Measurements from ENCODE around the gene SELPLG.
A peak's percentile ranks its signal among the peaks of the same experiment; 100 is the strongest.

Gene SELPLG

DNA sequence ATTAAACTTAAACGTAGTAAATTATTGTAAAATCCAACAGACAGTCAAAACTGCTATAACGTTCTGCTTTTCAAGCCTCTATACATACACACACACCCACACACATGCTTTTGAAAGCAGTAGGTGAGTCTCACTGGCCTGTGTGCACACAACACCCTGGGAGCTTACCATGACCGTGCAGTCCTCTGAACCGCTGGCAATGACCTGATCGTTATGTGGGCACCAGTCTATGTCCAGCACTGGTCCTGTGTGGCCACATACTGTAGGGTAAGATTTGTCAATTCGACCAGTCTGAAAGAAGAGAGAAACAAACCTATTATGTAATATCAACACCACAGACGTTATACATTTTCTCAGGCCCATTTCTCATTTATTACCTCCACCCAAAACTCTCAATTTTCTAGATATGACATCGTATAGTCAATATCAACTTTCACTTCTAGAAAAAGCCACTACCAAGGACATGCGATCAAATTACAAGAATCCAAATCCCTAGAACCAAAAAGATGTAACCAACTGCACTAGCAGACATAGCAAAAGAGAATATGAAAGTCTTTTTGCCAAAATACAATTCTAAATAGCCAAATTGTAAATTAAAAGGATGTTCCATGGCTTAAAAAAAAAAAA, 44.5 kb upstream of the SELPLG start:
- Histone ChIP-seq H3K27ac (ENCODE audit: low read length) (peak overlapping the region; percentile 94; the same call in 1 of the 2 replicates), H3K9ac (ENCODE audit: low read length) (no peak overlapping the region), H4K20me1 (ENCODE audit: insufficient read depth, low read length) (no peaks in the 10 kb centered on the region), H3K4me3 (ENCODE audit: low read length) (no peak overlapping the region), H3K4me1 (ENCODE audit: low read length) (peaks cover 40% of the 10 kb centered on the region), H3F3A (ENCODE audit: insufficient read depth, low read length) (peaks cover 31% of the 10 kb centered on the region), H3K79me2 (ENCODE audit: low read length) (peaks cover 84% of the 10 kb centered on the region), H3K9me3 (replicated peaks; ENCODE audit: insufficient read depth, low read length) (no peaks in the 10 kb centered on the region), H3K9me2 (replicated peaks; ENCODE audit: insufficient read depth, low read length) (no peaks in the 10 kb centered on the region), H2AFZ (ENCODE audit: low read length) (no peak overlapping the region), H3K36me3 (replicated peaks; ENCODE audit: insufficient read depth, low read length) (peaks cover 10% of the 10 kb centered on the region; the same call in 1 of the 2 replicates), H3K27me3 (replicated peaks; ENCODE audit: insufficient read depth, low read length) (no peaks in the 10 kb centered on the region), H3K4me2 (ENCODE audit: low read depth, low read length) (peak overlapping the region; percentile 15; the same call in 1 of the 2 replicates)
- TF ChIP-seq EZH2 (optimal IDR thresholded peaks at IDR 0.05; ENCODE audit: low read depth, low read length) = no peak
- TF ChIP-seq, protein P1, sequence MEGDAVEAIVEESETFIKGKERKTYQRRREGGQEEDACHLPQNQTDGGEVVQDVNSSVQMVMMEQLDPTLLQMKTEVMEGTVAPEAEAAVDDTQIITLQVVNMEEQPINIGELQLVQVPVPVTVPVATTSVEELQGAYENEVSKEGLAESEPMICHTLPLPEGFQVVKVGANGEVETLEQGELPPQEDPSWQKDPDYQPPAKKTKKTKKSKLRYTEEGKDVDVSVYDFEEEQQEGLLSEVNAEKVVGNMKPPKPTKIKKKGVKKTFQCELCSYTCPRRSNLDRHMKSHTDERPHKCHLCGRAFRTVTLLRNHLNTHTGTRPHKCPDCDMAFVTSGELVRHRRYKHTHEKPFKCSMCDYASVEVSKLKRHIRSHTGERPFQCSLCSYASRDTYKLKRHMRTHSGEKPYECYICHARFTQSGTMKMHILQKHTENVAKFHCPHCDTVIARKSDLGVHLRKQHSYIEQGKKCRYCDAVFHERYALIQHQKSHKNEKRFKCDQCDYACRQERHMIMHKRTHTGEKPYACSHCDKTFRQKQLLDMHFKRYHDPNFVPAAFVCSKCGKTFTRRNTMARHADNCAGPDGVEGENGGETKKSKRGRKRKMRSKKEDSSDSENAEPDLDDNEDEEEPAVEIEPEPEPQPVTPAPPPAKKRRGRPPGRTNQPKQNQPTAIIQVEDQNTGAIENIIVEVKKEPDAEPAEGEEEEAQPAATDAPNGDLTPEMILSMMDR (IDR thresholded peaks at IDR 0.05; ENCODE audit: low read length) = no peak
- DNase-seq = no peak

DNA sequence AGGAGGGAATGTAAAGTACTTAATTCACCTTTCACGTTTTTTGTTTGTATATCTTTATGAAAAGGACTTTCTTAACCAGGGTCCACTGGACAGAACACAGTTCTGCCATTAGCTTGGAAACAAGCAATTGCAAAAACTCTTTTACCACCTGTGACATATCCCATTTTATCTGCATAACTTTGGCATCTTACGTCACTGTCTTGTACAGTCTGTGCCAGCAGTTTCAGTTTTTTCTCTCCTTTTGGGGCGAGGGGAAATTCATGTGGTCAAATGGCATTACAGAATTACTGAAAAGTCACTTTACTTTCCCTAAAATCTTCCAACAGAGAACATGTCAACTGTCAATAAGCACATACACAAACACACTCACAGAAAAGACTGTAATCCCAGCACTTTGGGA, 43.7 kb upstream of the SELPLG start:
- Histone ChIP-seq H3K9me3 (replicated peaks; ENCODE audit: insufficient read depth, low read length) (no peaks in the 10 kb centered on the region), H4K20me1 (ENCODE audit: insufficient read depth, low read length) (no peaks in the 10 kb centered on the region), H3K27me3 (replicated peaks; ENCODE audit: insufficient read depth, low read length) (no peaks in the 10 kb centered on the region), H3K9me2 (replicated peaks; ENCODE audit: insufficient read depth, low read length) (no peaks in the 10 kb centered on the region), H3K4me2 (ENCODE audit: low read depth, low read length) (no peak overlapping the region), H3K36me3 (replicated peaks; ENCODE audit: insufficient read depth, low read length) (peaks cover 10% of the 10 kb centered on the region; the same call in 1 of the 2 replicates), H2AFZ (ENCODE audit: low read length) (no peak overlapping the region), H3K79me2 (ENCODE audit: low read length) (peaks cover 84% of the 10 kb centered on the region), H3F3A (ENCODE audit: insufficient read depth, low read length) (peaks cover 31% of the 10 kb centered on the region), H3K4me3 (ENCODE audit: low read length) (no peak overlapping the region), H3K4me1 (ENCODE audit: low read length) (peaks cover 40% of the 10 kb centered on the region), H3K27ac (ENCODE audit: low read length) (no peak overlapping the region), H3K9ac (ENCODE audit: low read length) (no peak overlapping the region)
- TF ChIP-seq, protein P1 (IDR thresholded peaks at IDR 0.05; ENCODE audit: low read length) = no peak
- TF ChIP-seq EZH2 (optimal IDR thresholded peaks at IDR 0.05; ENCODE audit: low read depth, low read length) = no peak
- no peak for TF ChIP-seq EZH2phosphoT487 (IDR thresholded peaks at IDR 0.05; ENCODE audit: low read length)
- DNase-seq = no peak

DNA sequence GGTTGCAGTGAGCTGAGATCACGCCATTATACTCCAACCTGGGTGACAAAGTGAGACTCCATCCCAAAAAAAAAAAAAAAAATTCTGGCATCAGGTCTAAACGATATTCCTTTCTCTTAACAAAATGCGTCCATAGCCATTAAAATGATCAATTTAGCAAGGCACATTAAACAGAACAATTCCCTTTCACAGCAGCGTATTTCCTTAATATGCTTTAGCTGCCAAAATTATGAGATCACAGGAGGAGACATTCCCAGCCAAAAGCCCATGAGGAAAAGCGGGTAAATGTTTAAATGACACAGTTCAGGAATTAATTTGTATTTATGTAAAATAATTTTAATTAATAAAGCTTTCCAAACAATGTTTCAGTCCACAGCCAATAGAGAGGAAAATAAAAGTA, 43.0 kb upstream of the SELPLG start:
- no peak for TF ChIP-seq EZH2phosphoT487 (IDR thresholded peaks at IDR 0.05; ENCODE audit: low read length)
- TF ChIP-seq EZH2 (optimal IDR thresholded peaks at IDR 0.05; ENCODE audit: low read depth, low read length) = no peak
- TF ChIP-seq, protein P1 (IDR thresholded peaks at IDR 0.05; ENCODE audit: low read length) = no peak
- H3K4me3 ChIP-seq (ENCODE audit: low read length) = no peak overlapping the region
- H3K79me2 ChIP-seq (ENCODE audit: low read length) = peaks cover 84% of the 10 kb centered on the region
- peaks cover 29% of the 10 kb centered on the region for H3F3A ChIP-seq (ENCODE audit: insufficient read depth, low read length)
- no peak overlapping the region for H2AFZ ChIP-seq (ENCODE audit: low read length)
- H3K9me3 ChIP-seq (replicated peaks; ENCODE audit: insufficient read depth, low read length) = no peaks in the 10 kb centered on the region
- DNase-seq = no peak
- H3K27ac ChIP-seq (ENCODE audit: low read length) = no peak overlapping the region
- peaks cover 10% of the 10 kb centered on the region; the same call in 1 of the 2 replicates for H3K36me3 ChIP-seq (replicated peaks; ENCODE audit: insufficient read depth, low read length)
- H3K4me1 ChIP-seq (ENCODE audit: low read length) = peaks cover 33% of the 10 kb centered on the region
- no peak overlapping the region for H3K9ac ChIP-seq (ENCODE audit: low read length)
- no peak overlapping the region for H3K4me2 ChIP-seq (ENCODE audit: low read depth, low read length)
- no peaks in the 10 kb centered on the region for H3K27me3 ChIP-seq (replicated peaks; ENCODE audit: insufficient read depth, low read length)
- no peaks in the 10 kb centered on the region for H3K9me2 ChIP-seq (replicated peaks; ENCODE audit: insufficient read depth, low read length)
- H4K20me1 ChIP-seq (ENCODE audit: insufficient read depth, low read length) = no peaks in the 10 kb centered on the region
